K562 (cell line): ENCODE data around the gene KLHL22. TPM values are rescaled to one million over a fixed set of nuclear protein-coding genes. Genes with fewer than 3 reads are reported as not detected.
A peak's percentile ranks its signal among the peaks of the same experiment; 100 is the strongest.

Experiments
- CBX3 ChIP-seq, 2 experiments: IDR thresholded peaks; 1 replicate in 1 of 2; 2 replicates in 1 of 2; pipeline ENCODE4 v1.6.1; 2012; ENCODE audit warnings: inconsistent platforms in 2 of 2, low read length in 2 of 2, borderline replicate concordance in 1 of 2, control low read depth in 1 of 2
- CREBBP ChIP-seq: IDR thresholded peaks from one replicate; pipeline ENCODE4 v1.6.1; 2012; ENCODE audit warnings: low read depth, mild to moderate bottlenecking, control low read depth, inconsistent platforms, low read length
- EZH2 ChIP-seq: IDR thresholded peaks from 2 replicates; pipeline ENCODE4 v1.6.1; 2012; ENCODE audit warnings: low read depth, mild to moderate bottlenecking, inconsistent platforms, low read length, borderline replicate concordance
- GABPA ChIP-seq: fragments of 200-800 bp; sonication (Bioruptor generic); conservative IDR thresholded peaks from 2 replicates; pipeline ENCODE4 v1.6.1; 2016; ENCODE audit warnings: low read depth, missing genetic modification characterization, missing compliant biosample characterization
- RAD21 ChIP-seq, 2 experiments: fragments of 250-450 bp in 1 of 2; fragments of 450-650 bp in 1 of 2; sonication (Bioruptor Pico) in 1 of 2; formaldehyde crosslinking in 1 of 2; IDR thresholded peaks in 1 of 2; conservative IDR thresholded peaks in 1 of 2; 2 replicates each; pipeline versions ENCODE4 v1.4.0 to v1.8.0; 2020 to 2022; ENCODE audit warnings: mild to moderate bottlenecking in 2 of 2, moderate library complexity in 1 of 2
- SETDB1 ChIP-seq: IDR thresholded peaks from one replicate; pipeline ENCODE4 v1.6.1; 2012; ENCODE audit warnings: low read length, control low read depth, inconsistent platforms
- SIRT6 ChIP-seq: IDR thresholded peaks from one replicate; pipeline ENCODE4 v1.6.1; 2012; ENCODE audit warnings: low read depth, mild to moderate bottlenecking, control low read depth, inconsistent platforms, low read length, moderate library complexity
- SMARCA5 ChIP-seq: fragments of 450-650 bp; IDR thresholded peaks from 2 replicates; pipeline ENCODE4 v1.6.1; 2016
- SMARCB1 ChIP-seq: IDR thresholded peaks from 2 replicates; pipeline ENCODE4 v1.6.1; 2011; ENCODE audit warnings: improper control_type of control experiment, low read depth; ENCODE audit not compliant: insufficient read length
- YBX1 ChIP-seq: fragments of 450-650 bp; IDR thresholded peaks from 2 replicates; pipeline ENCODE4 v1.7.1; 2016; ENCODE audit warnings: mild to moderate bottlenecking
- ZC3H11A ChIP-seq: IDR thresholded peaks from 2 replicates; pipeline ENCODE4 v1.6.1; 2012; ENCODE audit warnings: low read depth, low read length, improper control_type of control experiment
- polyA plus RNA-seq, 8 experiments: library from polyadenylated mRNA; depleted of rRNA in 4 of 8; stranded (reverse) in 5 of 8; unstranded in 3 of 8; fragments of >200 nt; fragmentation: Nextera tagmentation in 2 of 8; fragmentation: Illumina TruSeq in 1 of 8; extraction: Ambion mirVana in 2 of 8; extraction: Trizol in 1 of 8; gene quantifications; 2 replicates each; pipeline versions ENCODE4 v1.2.1 to v1.2.3, GENCODE V29; 2011 to 2014; ENCODE audit warnings: inconsistent platforms in 1 of 8, missing spikeins in 1 of 8
- total RNA-seq, 7 experiments: library from RNA; depleted of rRNA in 6 of 7; stranded (reverse); fragments of >200 nt in 6 of 7; fragmentation: Illumina TruSeq in 2 of 7; extraction: Trizol in 2 of 7; gene quantifications; 2 replicates each; pipeline versions ENCODE4 v1.2.1 to v1.2.3, GENCODE V29; 2011 to 2021; ENCODE audit warnings: low replicate concordance in 1 of 7
- TF ChIP-seq, protein P1 (sequence below), 3 experiments: IDR thresholded peaks in 2 of 3; conservative IDR thresholded peaks in 1 of 3; 2 replicates each; pipeline ENCODE4 v1.5.1; 2011 to 2012; ENCODE audit warnings: low read length in 3 of 3, mild to moderate bottlenecking in 3 of 3, control low read depth in 2 of 3, improper control_type of control experiment in 1 of 3, inconsistent platforms in 1 of 3, low read depth in 1 of 3, mixed read lengths in 1 of 3, moderate library complexity in 1 of 3; ENCODE audit not compliant: insufficient read depth in 2 of 3
- TF ChIP-seq, protein P2 (sequence below): fragments of 250-450 bp; sonication (Bioruptor Pico); IDR thresholded peaks from 2 replicates; pipeline ENCODE4 v1.9.0; 2021; ENCODE audit warnings: mild to moderate bottlenecking
- TF ChIP-seq, protein P3 (sequence below): fragments of 450-650 bp; IDR thresholded peaks from 2 replicates; pipeline ENCODE4 v1.6.1; 2016; ENCODE audit warnings: low read depth, mild to moderate bottlenecking, moderate library complexity
- TF ChIP-seq, protein P4 (sequence below): fragments of 450-650 bp; IDR thresholded peaks from 2 replicates; pipeline ENCODE4 v1.6.1; 2016; ENCODE audit warnings: mild to moderate bottlenecking

KLHL22 gene
- total and polyA plus RNA-seq, 9 of the 15 experiments (the other 6 are each of a cell fraction or from before 2014, with no cell fraction given): 1.3 to 25.6 (median 15.2) TPM

DNA sequence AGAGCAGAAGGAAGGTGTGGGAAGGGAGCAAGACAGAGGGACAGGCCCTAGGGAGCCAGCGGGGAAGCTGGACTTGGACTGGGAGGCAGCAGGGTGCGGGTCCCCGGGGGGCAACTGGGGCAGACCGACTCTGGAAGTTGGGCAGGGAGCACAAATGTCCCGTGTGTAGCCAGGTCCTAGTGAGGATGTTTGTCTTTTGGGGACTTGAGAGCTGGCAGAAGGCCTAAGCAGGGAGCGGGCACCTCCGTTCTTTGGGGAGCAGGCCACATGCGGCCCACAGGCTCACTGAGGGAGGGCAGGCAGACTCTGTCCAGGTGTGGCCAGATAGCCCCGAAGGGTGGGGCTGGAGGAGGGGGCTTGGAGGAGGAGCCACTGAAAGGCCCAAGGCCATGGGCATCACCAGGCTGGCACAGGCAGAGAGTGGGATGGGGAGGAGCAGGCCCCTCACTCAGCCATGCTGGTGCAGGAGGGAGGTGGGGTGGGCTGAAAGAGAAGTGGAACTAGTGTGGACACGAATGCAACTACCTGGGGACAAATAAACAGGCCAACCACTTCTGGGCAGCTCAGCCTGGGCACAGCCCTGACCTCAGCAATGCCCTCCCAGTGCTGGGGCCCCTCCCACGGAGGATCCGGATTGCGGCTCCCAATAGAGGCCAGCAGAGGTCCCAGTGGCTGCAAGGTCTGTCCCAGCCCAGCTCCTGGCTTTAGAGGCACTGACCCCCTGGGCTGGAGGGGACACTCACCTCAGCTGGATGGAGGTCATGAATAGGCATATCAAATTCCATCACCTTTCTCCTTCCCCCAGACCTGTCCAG, 56.7 kb downstream of the KLHL22 start (continued):
- no peak for TF ChIP-seq EZH2
- TF ChIP-seq, protein P1, sequence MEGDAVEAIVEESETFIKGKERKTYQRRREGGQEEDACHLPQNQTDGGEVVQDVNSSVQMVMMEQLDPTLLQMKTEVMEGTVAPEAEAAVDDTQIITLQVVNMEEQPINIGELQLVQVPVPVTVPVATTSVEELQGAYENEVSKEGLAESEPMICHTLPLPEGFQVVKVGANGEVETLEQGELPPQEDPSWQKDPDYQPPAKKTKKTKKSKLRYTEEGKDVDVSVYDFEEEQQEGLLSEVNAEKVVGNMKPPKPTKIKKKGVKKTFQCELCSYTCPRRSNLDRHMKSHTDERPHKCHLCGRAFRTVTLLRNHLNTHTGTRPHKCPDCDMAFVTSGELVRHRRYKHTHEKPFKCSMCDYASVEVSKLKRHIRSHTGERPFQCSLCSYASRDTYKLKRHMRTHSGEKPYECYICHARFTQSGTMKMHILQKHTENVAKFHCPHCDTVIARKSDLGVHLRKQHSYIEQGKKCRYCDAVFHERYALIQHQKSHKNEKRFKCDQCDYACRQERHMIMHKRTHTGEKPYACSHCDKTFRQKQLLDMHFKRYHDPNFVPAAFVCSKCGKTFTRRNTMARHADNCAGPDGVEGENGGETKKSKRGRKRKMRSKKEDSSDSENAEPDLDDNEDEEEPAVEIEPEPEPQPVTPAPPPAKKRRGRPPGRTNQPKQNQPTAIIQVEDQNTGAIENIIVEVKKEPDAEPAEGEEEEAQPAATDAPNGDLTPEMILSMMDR (IDR thresholded peaks at IDR 0.05 in 2 of 3, conservative IDR thresholded peaks at IDR 0.05 in 1 of 3; ENCODE audit: insufficient read depth in 2 of 3, low read depth in 1 of 3, low read length in 3 of 3): peak; percentile 62 to 77 (median 63)
- no peak for TF ChIP-seq SETDB1
- no peak for TF ChIP-seq CBX3 (IDR thresholded peaks at IDR 0.05; ENCODE audit: borderline replicate concordance in 1 of 2, low read length in 2 of 2)
- TF ChIP-seq, protein P2, sequence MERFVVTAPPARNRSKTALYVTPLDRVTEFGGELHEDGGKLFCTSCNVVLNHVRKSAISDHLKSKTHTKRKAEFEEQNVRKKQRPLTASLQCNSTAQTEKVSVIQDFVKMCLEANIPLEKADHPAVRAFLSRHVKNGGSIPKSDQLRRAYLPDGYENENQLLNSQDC (CRISPR knock-in tag): no peak
- no peak for TF ChIP-seq SIRT6
- TF ChIP-seq YBX1: no peak
- TF ChIP-seq, protein P3, sequence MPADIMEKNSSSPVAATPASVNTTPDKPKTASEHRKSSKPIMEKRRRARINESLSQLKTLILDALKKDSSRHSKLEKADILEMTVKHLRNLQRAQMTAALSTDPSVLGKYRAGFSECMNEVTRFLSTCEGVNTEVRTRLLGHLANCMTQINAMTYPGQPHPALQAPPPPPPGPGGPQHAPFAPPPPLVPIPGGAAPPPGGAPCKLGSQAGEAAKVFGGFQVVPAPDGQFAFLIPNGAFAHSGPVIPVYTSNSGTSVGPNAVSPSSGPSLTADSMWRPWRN: no peak
- TF ChIP-seq, protein P4, sequence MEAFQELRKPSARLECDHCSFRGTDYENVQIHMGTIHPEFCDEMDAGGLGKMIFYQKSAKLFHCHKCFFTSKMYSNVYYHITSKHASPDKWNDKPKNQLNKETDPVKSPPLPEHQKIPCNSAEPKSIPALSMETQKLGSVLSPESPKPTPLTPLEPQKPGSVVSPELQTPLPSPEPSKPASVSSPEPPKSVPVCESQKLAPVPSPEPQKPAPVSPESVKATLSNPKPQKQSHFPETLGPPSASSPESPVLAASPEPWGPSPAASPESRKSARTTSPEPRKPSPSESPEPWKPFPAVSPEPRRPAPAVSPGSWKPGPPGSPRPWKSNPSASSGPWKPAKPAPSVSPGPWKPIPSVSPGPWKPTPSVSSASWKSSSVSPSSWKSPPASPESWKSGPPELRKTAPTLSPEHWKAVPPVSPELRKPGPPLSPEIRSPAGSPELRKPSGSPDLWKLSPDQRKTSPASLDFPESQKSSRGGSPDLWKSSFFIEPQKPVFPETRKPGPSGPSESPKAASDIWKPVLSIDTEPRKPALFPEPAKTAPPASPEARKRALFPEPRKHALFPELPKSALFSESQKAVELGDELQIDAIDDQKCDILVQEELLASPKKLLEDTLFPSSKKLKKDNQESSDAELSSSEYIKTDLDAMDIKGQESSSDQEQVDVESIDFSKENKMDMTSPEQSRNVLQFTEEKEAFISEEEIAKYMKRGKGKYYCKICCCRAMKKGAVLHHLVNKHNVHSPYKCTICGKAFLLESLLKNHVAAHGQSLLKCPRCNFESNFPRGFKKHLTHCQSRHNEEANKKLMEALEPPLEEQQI: no peak
- TF ChIP-seq ZC3H11A: no peak
- peak in 1 of 2 experiments; percentile 56; a peak in 2 of 4 replicates for TF ChIP-seq RAD21 (CRISPR knock-in tag; conservative IDR thresholded peaks at IDR 0.05 in 1 of 2, IDR thresholded peaks at IDR 0.05 in 1 of 2)
- no peak for TF ChIP-seq SMARCB1
- no peak for TF ChIP-seq GABPA (tag)
- no peak for TF ChIP-seq CREBBP
- no peak for TF ChIP-seq SMARCA5
